Inflammatory macrophage treated with lipopolysaccharide for 4 hours (primary cell): ENCODE data around the gene GNG12.

ENCODE experiments used
- DNase-seq: peaks from one replicate; pipeline ENCODE4 v3.0.0-alpha.2; 2020

Gene GNG12

DNA sequence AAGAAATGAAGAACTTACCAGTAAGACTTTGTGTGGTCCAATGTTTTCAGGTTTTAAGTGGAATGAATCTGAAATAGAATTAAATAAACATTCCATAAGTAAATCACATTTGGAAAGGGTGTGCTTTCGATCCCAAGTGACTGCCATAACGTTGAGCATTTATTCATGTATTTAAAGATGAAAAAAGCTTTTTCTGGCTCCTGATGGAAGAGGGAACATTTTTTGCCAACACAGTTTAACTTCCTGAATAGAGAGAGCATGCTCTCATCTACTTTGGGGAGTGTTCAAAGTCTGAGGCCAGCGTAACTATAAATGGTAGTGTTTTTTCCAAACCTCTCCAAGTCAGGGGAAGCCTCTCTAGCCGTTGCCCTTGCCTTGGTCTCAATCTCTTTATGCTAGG, 55.8 kb downstream of the GNG12 start:
- no peak for DNase-seq

DNA sequence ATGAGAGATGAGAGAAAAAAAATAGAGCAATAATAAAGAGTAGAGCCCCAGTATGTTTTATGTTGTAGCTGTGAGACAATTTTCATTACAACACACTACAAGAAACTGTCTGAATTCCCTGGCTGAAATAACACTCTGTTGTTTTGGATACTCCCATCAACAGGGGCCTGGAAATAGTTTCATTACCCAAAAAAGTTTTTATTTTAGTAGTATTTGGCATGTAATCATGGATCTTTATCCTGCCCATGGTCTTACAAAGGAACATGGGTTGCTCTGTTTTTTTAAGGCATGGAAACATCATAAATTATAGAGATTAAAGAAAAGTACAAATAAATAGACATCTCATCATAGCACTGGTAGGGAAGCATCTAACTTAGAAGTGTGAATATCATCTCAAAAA, 56.3 kb downstream of the GNG12 start:
- no peak for DNase-seq

DNA sequence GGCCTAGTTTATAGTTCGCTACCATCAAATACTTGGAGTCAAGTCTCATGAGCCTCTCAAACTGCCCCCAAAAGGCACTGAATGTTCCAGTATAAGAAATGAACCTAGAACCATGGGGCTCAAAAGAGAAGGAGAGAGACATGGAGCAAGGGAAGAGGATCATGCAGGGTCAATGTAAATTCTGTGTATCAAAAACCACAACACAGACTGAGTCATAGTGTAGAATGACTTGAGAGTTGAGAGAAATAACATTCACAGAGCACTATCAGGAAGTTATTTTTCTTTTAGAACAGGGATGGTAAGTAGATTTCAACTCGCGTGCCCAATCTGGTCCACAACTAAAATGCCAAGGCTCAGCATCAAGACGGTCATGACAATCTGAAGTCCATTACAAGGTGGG, 59.8 kb downstream of the GNG12 start:
- no peak for DNase-seq

DNA sequence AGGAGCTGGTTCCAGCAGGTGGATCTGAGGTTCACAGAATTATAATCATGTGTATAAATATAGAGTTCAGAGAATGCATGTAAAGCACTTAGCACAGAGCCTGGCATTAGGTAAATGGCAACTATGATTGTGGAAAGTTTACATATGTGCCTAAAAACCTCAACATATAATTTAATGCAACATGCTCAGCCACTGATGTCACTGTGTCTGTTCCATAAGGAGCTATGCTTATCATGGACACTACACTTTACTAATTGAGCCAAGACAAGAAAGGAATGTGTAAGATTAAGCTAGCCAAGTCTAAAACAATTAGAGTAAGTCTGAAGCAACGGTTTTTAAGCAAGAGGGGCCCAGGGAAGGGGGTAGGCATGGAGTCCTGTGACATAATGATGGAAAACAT, 61.5 kb downstream of the GNG12 start:
- no peak for DNase-seq

DNA sequence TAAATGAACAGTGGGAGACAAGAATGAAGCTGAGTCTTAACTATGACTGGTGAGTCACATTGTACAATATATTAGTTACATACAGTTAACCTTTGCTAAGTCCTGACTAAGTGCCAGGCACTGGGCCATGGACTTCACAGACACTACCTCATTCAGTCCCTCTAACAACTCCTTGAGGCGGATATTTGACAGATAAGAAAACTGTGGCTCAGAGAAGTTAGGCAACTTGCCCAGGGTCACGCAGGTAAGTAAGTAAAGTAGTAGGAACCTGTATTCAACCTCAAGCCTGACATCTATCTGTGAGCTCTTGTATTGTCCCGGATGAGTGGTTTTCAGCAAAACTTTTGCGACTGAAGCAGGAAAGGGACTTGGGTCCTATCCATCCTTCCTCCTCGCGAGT, 62.1 kb downstream of the GNG12 start:
- DNase-seq = no peak

DNA sequence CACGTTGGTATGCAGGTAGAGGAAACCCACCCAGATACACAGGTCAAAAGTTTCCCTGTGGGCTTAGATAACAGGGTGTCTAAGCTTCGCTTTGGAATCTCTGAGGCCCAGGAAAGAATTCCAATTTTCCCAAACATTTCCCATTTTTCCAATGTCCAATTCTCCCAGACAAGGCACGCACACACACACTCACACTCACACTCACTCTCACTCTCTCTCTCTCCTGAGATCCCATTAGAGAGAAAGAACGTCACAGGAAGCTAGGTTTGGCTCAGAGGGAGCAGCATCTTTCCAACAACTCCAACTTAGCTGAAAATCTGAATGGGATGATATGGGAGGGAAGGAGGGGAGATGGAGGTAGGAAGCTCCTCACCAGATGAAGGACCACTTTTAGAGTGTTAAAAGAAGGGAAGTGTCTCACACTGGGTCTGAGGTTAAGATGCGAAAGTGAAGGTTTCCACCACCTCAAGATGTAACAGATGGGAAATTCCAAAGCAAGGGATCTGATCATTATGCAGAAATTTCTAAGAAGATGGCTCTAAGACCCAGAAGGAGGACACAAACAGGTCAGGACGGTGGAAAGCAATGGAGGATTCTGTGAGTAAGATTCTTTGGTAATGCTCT, 63.5 kb downstream of the GNG12 start:
- DNase-seq = no peak

DNA sequence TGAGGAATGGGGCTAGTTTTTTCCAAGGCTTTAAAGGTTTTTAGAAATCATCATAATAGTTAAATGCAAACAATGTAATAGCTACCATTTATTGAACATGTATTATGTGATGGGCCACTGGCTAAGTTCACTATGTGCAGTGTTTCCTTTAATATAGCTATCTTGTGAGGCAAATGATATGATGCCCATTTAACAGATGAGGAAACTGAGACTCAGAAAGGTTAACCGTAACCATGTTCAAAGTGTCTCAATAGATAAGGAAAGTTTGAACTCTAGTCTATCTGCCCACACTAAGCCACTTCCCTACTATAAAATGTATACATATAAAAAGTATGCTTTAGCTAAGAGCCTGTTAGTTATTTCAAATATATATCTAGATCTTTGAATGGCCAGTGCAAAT, 64.8 kb downstream of the GNG12 start:
- DNase-seq = no peak

DNA sequence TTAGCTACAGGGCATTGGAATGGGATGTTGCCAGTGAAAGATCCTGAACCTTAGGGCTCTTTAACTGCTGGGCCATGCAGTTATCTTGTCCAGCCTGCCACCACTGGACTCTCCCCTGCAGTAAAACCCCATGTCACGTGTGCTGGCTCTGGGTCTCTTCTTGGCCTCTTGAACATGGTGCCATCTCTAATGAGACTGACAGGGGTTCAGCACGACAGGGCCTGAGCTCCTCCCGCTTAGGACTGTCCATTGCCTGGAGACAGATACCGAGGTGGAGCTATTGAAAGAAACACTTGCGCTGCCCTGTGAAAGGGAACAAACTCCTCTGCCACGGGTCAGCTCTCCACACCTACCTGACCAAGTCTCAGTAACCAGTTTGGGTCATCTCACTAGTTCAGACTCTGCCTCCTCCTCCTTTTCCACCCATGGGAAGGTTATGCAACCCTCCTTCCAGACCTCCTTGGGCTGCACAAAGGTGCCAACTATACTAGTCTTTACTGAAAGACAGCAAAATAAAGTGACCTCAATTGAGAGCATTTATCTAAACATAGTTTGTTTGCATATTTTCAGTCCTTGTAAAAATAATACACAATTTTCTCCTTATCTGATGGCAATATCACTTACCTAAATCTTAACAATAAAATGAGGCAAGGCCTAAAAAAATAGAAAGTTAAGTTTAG, 66.0 kb downstream of the GNG12 start:
- DNase-seq = no peak

DNA sequence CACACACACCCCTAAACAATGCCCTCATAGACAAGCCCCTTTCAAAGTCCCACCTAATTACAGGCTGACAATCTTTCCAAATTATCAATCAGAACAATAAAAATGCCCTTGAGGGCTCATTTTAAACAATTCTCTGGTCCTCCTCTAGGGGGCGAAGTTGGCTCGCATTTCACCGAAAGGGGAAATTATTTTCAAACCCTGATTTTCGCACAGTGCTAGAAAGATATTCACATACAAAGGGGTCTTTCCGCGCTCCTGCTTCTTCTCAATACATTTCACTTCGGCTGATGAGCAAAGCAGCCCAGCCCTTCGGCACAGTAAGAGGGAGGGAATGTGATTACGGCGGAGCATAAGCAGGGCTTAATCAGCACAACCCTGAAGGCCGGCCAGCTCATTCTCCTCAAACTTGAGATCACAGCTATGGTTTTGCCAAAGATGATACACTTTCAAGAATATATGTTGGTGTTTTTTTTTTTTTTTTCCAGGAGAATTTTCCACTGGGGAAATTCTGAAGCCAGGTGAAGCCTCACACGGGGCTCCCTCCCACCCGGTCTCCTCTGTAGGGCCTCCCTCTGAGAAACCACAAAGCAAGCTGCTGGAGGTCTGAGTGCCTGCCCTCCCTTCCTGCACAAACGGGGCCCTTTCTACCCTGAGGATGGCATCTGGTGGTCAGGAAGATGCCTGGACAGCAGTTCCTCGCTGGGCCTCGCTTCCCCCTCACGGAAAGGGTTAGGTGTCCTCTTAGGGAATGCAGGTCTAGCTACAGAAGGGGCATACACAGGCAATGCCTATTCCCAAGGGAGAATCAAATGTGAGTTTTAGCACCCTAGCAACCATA, 66.9 kb downstream of the GNG12 start:
- DNase-seq = peak; percentile 40

DNA sequence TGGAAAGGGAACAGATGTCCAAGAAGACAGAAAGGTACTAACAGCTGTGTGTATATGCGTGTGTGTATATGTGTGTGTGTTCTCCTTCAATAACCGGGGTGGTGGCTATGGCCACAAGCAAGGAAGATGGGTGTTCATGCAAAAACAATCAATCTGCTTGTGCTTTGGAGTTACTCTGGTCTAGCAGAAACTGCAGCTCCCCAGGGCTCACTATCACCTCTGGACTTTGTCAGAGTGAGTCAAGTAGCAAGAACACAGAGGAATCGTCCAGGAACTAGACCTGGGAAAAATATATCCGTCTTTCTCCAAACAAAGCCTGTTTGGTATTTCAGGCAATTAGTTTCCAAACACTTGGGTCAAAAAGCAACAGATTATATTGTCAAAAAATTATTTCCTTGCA, 68.6 kb downstream of the GNG12 start:
- no peak for DNase-seq

DNA sequence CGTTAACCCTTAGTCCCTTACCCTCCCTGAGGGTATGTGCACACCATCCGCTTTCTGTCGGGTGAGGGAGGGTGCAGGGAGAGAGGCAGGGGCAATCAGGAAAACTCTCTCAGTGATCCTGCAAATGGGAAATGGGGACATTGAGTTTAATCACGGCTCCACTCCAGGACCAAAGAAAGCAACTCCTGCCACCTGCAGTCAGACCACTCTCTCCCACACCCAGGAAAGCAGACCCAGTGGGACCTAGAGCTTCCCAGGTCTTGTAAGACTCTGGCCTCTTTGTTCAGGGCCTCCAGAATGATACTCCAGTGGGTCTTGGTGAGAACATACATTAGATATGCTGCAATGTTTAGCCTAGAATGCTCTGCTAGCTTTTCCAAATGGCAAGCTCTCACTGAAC, 71.5 kb downstream of the GNG12 start:
- DNase-seq = no peak

DNA sequence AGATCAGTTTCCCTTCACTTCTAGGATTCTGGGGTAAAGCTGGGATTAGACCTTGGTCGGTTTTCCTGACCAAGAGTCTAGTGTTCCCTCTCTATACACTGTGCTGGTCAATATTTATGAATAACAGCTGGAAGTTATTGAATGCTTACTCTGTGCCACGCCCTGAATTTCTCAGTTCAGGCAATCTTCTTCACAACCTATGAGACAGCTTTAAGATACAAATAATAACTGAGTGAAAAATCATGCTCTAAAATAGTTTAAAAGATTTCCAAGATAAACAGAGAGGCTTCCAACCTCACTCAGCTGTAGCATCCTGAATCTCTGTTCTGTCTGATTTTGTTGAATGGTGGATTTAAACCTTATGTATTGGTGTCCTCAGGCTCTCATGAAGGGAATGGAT, 72.2 kb downstream of the GNG12 start:
- DNase-seq = no peak

DNA sequence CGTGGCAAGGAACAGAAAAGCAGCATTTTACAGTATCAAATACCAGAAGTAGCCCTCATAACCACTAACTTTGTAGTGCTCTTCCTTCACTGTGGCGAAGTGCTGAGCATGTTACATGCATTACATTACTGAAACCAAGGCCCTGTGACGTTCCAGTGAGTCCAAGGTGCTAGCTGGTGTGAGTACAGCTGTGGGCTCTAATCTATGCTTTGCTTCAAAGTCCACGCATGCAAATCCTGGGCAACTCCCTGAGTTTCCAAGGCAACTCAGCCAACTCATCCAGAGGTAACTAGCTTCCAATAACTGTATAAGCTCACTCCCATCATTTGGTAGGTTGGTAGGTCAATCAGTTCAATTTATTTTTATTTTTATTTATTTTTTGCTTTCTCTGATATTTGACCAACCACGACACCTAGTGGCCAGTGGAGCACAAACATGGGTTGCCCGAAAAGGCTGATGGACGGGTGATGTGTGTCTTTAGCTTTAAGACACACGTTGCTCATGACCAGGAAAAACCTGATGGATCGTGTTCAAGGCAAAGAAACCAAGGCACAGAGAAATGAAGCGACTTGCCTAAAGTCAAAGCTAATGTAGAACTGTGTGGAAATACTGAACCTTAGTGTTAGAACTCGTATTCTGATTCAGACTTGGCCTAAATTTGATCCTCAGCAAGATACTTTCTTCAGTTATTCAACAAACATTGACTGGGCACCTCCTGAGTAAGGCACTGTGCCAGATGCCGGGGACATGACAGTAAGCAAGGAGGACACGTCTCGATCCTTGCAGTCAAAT, 73.0 kb downstream of the GNG12 start:
- peak; percentile 50 for DNase-seq

DNA sequence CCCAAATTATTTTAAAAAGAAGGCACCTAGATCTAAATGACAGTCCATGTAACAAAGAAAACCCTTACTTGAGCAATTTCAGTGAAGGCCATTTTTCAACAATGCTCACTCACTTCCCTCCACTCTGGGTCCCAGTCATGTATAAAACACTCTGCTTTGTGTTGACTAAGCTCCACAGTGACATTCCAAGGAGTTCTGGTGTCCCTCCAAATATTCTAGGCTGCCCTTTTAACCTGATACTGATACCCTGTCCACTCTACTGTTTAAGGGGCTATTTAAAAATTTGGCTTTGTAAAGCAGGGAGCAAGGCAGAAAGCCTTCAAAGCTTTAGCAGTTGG, 73.6 kb downstream of the GNG12 start:
- DNase-seq = no peak

DNA sequence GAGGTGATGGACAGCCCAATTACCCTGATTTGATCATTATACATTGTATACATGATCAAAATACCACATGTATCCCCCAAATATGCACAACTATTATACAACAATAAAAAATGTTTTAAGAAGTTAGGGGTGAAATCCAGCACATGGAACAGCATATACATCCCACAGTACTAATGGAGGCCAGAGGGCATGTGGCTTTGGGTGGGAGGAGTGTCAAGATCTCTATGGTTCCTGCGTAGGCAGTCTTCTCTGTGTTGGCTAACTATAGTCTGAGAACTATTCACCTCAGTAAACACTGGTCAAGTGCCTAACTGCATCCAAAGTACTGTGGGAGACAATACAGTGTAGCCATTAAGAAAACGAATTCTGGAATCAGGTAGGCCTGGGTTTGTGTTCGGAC, 74.2 kb downstream of the GNG12 start:
- DNase-seq = peak; percentile 33

DNA sequence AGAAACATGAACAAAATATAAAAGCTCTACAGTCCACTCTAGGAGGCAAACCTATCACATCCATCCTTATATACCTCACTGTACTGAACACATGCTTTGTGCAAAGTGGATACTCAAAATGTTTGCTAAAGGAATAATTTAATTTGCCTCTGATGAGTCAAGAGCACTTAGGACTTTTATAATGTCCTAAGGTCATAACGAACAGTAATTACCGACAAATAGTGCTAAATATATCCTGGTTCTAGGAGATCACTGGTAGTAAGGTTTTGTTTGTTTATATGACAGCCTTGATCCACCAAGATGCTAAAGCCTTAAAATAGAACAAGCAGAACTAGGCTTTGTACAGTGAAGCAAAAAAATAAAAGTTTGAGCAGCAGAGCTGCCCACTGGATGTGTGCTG, 77.6 kb downstream of the GNG12 start:
- DNase-seq = no peak

DNA sequence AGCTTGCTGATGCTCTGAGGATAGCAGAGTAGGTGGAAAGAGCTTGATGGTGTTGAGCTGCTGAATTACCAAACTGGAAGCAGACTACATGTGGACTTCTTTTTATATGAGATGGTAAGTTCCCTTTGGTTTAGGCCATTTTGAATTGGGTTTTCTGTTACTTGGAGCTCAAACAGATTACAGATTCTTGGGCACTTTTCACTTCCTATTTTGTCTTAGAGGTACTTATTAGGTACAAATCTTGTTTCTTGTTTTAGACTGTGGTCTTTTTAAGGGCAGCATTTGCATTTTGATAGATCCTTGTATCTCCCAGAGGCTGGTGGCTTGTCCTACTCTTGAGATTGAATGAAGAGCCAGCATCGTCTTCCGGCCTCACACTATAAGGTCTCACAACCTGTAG, 78.1 kb downstream of the GNG12 start:
- DNase-seq = no peak

DNA sequence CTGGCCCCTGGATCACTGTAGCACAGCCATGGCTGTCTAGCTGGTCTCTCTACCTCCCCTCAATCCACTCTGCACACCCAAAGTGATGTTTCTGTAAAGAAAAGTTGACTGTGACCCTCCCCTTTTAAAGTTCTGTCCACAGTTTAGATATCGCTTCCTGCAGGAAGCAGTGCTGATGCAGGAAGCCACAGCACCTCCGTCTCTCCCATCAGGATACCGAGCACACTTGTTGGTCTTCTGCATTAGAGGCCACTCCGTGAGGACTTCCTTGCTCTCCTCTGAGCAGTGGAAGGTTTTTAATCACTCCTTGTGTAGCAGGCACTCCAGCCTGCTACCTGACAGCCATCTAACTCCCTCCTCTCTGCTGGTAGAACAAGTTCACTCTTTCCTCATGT, 78.7 kb downstream of the GNG12 start:
- no peak for DNase-seq

DNA sequence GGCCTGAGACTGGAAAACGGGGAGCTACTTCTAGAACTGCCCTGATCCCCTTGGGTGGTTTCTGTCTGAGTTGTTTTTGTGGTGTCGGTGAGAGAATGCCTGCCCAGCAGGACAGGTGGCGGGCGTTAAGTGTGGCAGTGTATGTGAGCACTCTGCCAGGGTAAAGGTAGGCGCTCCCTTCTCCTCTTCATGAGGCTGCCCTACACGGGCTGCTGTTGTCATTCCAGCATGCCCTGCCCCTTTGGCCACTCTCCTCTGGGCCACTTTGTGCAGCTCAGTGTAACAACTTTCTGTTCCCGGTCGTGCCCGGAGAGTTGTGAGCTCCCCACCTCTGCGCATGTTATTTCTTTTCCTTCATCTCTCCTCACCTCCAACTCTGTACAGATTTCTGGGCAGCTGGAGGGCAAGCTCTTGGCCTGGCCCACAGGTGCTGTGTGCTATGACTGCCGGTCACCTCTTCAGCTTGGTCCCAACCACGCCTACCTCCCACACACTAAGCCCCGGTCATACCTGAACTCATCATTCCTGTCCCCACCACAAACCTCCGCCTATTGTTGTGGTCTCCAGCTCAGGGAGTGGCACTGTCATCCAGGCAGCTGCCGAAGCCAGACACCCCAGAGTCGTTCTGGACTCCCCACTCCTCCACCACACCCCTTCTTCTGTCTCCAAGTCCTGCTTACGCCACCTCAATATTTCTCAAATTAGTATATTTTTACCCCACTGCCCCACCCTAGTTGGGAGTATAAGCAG, 79.3 kb downstream of the GNG12 start:
- no peak for DNase-seq

DNA sequence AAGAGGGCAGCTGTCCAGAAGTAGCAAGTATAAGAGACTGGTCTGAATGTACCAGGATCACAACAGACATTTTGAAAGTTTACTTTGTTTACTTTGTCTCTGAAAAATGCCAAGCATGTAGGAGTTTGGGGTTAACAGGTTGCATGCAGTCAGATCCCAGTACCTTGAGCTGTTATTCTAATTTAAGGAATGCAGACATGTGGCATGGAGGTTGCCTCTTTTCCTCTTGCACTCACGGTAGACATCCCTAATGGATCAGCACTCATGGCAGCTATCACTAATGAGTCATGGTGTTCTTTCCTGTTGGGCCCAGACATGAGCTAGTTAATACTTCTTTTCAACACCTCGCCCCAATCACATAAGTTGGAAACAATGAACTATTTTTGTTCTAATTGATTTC, 81.0 kb downstream of the GNG12 start:
- DNase-seq = no peak

DNA sequence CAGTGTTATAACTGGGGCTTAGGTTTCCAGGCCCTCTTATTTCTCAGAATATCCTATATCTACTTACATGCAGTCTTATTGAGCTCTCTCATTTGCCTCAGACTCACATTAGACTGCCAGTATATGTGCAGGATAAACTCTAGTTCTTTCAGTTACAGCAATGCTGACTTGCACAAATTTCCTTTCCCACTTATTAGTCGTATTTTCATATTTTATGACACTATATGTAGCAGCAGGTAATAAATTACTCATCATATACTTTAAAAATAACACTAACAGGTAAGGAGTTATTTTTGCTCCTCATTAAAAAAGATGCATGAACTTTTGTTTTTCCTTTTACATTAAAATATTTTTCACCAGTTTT, 82.6 kb downstream of the GNG12 start:
- no peak for DNase-seq

DNA sequence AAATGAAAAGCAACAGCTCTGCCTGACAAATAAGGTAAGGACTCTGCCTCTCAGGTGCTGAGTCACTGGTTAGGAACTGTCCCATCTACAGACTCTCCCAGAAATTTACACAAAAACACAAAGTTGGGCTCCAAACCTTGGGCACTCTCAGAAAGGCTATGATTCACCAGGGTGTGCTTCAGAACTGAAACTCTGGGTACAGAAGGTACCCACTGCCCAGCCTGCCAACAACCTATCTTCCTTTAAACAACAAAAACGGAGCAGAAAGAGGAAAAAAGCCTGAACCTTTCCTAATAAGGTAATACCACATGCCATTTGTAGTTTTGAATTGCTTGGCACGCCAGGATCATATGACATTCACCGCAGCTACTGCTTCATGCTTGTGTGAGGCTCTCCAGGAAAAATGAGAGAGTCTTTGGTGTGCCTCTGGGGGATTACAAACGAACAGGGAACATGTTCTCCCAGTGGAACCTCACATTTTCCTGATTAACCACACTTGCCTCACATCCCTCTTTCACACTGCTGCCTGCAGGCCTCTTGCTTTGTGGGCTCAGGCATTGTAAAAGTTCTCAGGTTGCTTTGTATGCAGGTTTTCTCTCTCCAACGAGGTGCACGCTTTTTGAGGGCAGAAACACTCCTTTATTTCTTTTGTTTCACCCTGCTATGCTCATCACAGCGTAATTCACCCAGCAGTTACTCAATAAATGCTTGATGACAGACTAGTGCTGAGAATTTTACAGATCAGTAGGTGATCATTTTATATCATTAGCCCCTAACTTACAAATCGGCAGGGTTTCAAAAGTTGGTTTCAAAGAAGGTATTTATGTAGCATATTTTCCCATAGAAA, 83.2 kb downstream of the GNG12 start:
- DNase-seq = no peak
